GM13977 (cell line): ENCODE measurements around the gene IGSF21.

Experiments
- DNase-seq: peaks from one replicate; pipeline ENCODE4 v3.0.0; 2012; ENCODE audit warnings: low spot score
- CTCF ChIP-seq: IDR thresholded peaks from 2 replicates; pipeline ENCODE4 v1.5.1; 2012; ENCODE audit warnings: mild to moderate bottlenecking, control low read depth; ENCODE audit not compliant: insufficient read depth; ENCODE audit errors: extremely low read depth, missing control alignments
- in situ Hi-C: fragments of 300-500 bp; cut with MboI; formaldehyde crosslinking; loops from one replicate; pipeline ENCODE4 v1.12.0; 2022; ENCODE audit warnings: low sequenced_read_pairs, low pct_unique_long_range_greater_than_20kb, mixed read lengths, inconsistent platforms; ENCODE audit not compliant: unreplicated experiment

Gene IGSF21

DNA sequence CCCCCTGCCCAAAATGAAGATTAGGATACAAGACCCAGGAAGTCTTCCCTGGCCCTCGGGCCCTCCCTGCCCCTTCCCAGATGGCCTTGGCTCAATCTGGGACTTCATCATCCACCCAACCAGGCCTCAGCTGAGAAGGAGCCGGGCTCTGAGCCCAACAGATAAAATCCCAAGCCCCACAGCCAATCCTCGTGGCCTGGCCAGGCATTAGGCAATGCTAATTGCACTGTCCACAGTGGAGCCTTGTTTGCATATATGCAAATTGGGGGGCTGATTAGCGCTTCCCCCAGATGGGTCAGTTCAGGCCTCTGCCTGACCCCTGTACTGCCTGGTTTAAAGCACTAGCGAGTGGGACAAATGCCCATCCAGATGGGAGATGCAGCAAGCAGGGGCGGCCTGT is 34.9 kb downstream of the IGSF21 start:
- in situ Hi-C loops = no loop called here
- no peak for DNase-seq
- TF ChIP-seq CTCF = no peak

DNA sequence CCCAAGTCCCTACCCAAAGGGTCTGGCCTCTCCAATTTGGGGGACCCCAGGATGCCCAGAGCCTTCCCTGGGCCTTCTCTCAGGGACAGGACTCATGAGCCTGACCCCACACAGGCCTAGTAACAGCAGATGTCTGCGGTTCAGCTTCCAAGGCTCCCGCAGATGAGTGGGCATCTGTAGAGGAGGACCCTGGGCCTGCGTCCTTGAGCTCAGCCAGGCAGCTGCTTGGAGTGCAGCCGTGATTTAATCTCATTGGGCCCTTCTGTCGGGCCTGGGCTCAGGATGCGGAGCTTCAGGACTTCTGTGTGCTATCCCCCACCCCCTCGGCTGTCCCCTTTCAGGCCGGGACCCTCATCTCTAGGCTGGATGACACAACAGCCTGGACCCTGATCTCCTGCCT is 35.4 kb downstream of the IGSF21 start:
- DNase-seq = no peak
- no peak for TF ChIP-seq CTCF
- in situ Hi-C loops = no loop called here

- DNase-seq = no peak
- no peak for TF ChIP-seq CTCF
- in situ Hi-C loops = no loop called here
These were observed 36.5 kb downstream of the IGSF21 start for GRCh38 chr1:18144062-18144461.

DNA sequence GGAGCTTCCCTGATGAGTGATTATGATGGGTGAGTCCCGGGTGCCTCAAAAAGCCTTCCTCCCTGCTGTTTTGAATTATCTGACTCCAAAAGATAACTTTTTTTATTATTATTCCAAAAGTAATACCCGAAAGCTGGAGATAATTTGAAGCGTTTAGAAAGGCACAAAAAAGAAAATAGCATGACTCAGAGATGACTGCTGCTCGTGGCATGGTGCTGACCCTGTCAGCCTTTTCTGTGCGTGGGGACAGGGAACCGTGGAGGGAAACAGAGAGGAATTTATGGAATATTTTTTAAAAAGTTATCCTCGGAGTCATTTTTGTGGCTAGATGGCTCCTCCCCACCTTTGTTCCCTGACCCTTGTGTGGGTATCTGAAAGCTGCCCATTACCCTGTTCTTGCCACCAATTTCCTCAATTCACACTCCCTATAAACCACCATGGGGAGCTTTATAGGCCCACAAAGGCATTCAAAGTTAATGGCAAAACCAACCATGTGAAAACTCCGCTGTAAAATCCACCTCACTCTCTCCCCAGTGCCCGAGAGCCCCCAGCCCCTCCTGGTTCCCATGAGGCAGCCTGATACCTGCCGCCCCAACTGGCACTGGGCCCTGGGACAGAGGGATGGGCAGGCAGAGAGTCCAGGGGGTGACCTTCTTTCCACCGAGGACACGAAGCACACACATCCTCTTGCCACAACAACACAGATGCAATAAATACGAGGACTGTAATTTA is 37.5 kb downstream of the IGSF21 start:
- DNase-seq = no peak
- in situ Hi-C loops = no loop called here

DNA sequence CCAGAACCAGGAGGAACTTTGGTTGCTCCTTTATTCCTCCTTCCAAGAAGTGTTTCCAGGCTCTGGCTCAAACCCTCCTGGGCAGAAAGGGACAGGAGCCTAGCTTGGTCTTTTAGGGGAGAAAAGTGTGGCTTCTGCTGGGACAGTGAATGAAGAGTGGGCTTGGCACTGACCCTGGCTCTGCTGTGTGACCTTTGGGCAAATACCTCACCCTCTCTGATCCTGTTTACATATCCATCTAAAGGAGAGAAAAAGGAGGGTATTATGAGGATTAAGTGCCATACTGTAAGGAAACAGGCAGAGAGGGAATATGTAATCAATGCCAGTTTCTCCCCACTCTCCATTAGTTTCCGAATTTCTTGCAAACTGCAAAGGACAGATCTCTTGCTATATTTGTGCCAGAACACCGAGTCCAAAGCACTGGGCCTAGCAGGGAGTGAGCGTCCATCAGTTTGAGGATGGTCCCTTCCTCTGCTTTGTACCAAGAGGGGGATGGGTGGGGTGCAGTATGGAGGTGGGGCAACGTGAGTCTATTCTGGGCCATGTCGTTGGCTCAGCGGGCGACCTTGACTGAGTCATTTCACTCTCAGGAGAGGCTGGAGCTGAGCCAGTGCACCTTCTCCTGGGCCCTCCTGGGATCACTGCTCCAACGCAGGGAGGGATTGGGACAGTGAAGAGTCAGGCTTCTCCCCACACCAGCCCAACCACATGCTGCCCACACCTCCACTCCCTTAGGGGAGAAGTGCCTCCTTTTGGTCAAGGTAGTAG is 38.4 kb downstream of the IGSF21 start:
- in situ Hi-C loops = no loop called here
- no peak for TF ChIP-seq CTCF
- no peak for DNase-seq

More for the DNA sequence above, 37.5 kb downstream of the IGSF21 start:
- TF ChIP-seq CTCF = no peak

- TF ChIP-seq CTCF = no peak
- in situ Hi-C loops = no loop called here
These were observed 39.3 kb downstream of the IGSF21 start for GRCh38 chr1:18146886-18147285.

More at GRCh38 chr1:18146886-18147285, 39.3 kb downstream of the IGSF21 start:
- no peak for DNase-seq
